GM12865 (cell line): ENCODE measurements around the gene GAL3ST2.
"Not testable (repeated sequence)": the region's sequence is repeated elsewhere in the genome, so short reads cannot be mapped to it uniquely, and the experiment has no call there.

Source experiments
- DNase-seq: peaks from one replicate; pipeline ENCODE4 v3.0.0; 2010; ENCODE audit warnings: low read depth
- H3K4me3 ChIP-seq: 2 replicates; pipeline ENCODE4 v1.5.1; 2011; ENCODE audit warnings: mild to moderate bottlenecking, low read depth, low read length, control low read depth
- TF ChIP-seq, protein P1 (sequence below): IDR thresholded peaks from 2 replicates; pipeline ENCODE4 v1.5.1; 2011; ENCODE audit warnings: low read length, control low read depth, low read depth, inconsistent platforms; ENCODE audit not compliant: insufficient read depth; ENCODE audit errors: missing control alignments

GAL3ST2 gene

DNA sequence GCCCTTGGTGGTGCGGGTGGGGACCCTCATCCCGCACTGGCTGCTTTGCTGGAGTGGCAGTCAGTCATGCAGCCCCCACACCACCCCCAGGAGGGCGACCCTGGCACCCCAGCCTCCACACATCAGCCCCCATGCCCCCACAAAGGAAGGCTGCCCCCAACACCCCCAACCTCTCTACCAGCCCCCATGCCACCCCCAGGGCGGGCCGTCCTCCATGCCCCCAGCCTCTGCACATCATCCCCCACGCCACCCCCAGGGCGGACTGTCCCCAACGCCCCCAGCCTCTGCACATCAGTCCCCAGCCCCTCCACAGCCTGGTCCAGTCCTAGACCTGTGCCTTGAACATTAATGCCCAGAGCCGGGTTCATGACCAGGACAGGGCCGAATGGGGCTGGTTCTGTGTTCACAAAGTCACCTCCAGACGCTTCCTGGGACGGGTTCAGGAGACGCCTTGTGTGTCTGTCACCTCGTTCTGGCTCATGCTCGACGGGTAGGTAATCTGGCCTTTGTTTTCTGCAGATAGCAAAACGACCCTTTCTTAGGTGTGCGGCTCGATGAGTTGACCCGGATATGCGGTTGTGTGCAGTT is 23.8 kb upstream of the GAL3ST2 start:
- TF ChIP-seq, protein P1, sequence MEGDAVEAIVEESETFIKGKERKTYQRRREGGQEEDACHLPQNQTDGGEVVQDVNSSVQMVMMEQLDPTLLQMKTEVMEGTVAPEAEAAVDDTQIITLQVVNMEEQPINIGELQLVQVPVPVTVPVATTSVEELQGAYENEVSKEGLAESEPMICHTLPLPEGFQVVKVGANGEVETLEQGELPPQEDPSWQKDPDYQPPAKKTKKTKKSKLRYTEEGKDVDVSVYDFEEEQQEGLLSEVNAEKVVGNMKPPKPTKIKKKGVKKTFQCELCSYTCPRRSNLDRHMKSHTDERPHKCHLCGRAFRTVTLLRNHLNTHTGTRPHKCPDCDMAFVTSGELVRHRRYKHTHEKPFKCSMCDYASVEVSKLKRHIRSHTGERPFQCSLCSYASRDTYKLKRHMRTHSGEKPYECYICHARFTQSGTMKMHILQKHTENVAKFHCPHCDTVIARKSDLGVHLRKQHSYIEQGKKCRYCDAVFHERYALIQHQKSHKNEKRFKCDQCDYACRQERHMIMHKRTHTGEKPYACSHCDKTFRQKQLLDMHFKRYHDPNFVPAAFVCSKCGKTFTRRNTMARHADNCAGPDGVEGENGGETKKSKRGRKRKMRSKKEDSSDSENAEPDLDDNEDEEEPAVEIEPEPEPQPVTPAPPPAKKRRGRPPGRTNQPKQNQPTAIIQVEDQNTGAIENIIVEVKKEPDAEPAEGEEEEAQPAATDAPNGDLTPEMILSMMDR = no peak
- DNase-seq = no peak
- H3K4me3 ChIP-seq = no peak overlapping the region

DNA sequence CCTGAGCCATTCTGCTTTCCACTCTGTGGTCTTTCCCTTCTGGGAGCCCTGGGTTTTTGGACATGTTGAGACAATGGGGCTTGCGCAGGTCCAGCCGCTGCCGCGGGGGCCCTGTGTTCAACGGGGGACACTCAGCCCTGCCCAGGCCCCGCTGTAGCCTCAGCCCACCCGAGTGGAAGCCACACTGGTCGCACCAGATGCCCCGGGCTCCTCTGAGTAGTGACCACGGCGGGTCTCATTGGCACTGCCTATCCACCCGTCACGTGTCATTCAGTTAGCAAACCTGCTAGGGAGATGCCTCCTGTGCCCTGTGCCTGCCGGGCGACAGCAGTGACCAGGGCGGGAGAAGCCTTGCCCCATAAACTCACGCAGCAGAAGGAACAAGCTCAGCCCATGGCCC is 23.1 kb upstream of the GAL3ST2 start:
- no peak overlapping the region for H3K4me3 ChIP-seq
- no peak for DNase-seq
- TF ChIP-seq, protein P1 = no peak

DNA sequence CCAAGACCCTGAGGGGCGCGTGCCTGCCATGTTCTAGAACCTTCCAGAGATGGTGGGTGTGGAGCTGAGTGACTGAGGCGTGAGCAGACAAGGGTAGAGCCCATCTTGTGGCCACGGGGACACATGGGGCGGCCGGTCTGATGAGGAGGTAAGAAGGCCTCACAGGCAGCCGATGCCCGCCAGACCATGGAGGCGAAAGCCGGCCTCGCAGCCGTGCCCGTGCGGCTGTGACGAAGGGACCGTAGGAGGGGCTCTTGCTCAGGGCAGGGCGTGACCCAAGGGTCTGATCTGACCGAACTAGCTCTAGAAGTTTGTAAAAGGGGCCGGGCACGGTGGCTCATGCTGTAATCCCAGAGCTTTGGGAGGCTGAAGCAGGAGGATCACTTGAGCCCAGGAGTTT is 22.6 kb upstream of the GAL3ST2 start:
- H3K4me3 ChIP-seq = no peak overlapping the region
- DNase-seq = no peak
- TF ChIP-seq, protein P1 = no peak

DNA sequence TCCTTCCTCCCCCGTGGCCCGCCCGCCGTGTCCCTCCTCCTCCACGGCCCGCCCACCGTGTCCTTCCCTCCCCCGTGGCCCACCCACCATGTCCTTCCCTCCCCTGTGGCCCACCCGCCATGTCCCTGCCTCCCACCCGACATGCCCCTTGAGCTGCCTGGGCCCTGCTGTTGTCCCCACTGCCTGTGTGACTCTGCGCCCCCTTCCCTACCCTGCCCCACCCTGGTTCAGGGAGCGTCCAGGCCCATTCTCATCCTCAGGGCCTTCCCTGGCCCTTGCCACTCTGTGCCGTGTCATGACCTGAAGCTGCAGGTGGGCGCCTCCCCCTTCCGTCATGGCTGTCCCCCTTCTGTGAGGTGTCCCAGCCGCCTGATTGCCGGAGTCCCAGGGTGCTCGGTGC is 21.5 kb upstream of the GAL3ST2 start:
- no peak overlapping the region for H3K4me3 ChIP-seq
- DNase-seq = no peak
- TF ChIP-seq, protein P1 = no peak

DNA sequence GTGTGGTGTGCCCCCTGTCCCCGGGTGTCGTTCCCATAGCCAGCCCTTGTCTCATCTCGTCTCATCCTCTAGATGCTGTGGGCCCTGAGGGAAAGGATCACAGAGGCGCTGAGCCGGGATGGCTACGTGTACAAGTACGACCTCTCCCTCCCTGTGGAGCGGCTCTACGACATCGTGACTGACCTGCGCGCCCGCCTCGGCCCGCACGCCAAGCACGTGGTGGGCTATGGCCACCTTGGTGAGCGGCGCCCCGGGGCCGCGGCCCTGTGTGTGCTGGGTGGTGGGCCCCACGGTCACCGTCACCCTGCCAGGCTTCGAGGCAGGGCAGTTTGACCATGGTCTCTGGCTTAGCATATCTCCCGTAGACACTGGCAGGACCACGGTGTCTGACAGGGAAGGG is 20.8 kb upstream of the GAL3ST2 start:
- TF ChIP-seq, protein P1 = no peak

DNA sequence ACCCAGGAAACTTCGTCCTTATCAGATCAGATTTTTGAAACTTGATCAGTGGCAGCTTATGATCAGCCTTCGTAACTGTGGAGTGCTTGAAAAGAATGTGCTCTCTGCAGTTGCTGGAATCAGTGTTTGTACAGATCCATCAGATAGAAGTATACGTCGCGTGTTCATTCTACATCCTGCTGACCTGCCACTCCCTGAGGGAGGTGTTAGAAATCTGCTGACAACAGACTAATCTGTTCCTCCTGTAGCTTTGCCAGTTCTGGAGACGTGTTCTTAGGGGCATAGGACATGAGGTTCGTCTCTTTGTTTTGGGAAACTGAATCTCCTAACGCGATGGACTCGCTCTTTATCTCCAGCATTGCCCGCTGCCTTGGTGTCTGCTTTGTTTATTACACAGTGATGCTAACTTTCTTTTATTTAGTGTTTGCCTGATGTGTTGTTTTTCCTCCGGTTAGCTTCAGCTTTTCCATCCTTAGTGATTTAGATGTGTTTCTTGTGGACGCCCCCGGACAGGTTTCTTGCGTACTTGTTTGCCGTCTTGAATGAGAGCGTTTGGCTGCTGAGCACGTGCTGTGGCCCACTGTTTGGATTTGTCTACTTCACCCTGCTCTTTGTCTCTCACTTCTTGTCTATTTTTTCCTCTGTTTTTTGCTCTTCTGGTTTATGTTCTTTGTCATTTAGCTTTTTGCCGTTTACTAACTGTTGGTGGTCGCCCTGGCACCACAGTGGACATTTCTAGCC is 17.4 kb upstream of the GAL3ST2 start:
- no peak for DNase-seq
- TF ChIP-seq, protein P1 = no peak
- H3K4me3 ChIP-seq = no peak overlapping the region

More for the DNA sequence above, 20.8 kb upstream of the GAL3ST2 start:
- DNase-seq = no peak
- no peak overlapping the region for H3K4me3 ChIP-seq

DNA sequence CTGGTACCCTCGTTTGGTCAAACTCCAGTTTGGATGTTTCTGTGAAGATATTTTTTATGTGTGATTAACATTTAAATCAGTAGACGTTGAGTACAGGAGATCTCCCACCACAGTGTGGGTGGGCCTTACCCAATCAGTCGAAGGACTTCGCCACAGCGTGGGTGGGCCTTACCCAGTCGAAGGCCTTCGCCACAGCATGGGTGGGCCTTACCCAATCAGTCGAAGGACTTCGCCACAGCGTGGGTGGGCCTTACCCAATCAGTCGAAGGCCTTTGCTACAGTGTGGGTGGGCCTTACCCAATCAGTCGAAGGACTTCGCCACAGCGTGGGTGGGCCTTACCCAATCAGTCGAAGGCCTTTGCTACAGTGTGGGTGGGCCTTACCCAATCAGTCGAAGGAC is 16.7 kb upstream of the GAL3ST2 start:
- H3K4me3 ChIP-seq, DNase-seq: not testable (repeated sequence)
